HTERT RPE-1 (cell line): Measurements from ENCODE around the gene PRKG1.
"Not testable (repeated sequence)": the region's sequence is repeated elsewhere in the genome, so short reads cannot be mapped to it uniquely, and the experiment has no call there.

Source experiments
- in situ Hi-C: fragments of 300-500 bp; cut with MboI; formaldehyde crosslinking; loops from 4 replicates; pipeline ENCODE4 v1.14.3; 2020; ENCODE audit warnings: low sequenced_read_pairs

Gene PRKG1

GRCh38 chr10:51260376-51260775, 186.1 kb downstream of the PRKG1 start:
- in situ Hi-C loops = no loop called here

- in situ Hi-C loops = no loop called here
Observed at GRCh38 chr10:51266496-51266895, 192.2 kb downstream of the PRKG1 start.

GRCh38 chr10:51267980-51268570, 193.8 kb downstream of the PRKG1 start:
- in situ Hi-C loops = not testable (repeated sequence)

- in situ Hi-C loops = no loop called here
Observed at GRCh38 chr10:51269821-51270220, 195.5 kb downstream of the PRKG1 start.

GRCh38 chr10:51270936-51271530, 196.7 kb downstream of the PRKG1 start:
- in situ Hi-C loops = no loop called here

- in situ Hi-C loops = not testable (repeated sequence)
Observed at GRCh38 chr10:51272099-51272498, 197.8 kb downstream of the PRKG1 start.

GRCh38 chr10:51272555-51272954, 198.3 kb downstream of the PRKG1 start:
- in situ Hi-C loops = no loop called here

GRCh38 chr10:51273574-51273973, 199.3 kb downstream of the PRKG1 start:
- in situ Hi-C loops = no loop called here

- in situ Hi-C loops = not testable (repeated sequence)
Observed at GRCh38 chr10:51276097-51276496, 201.8 kb downstream of the PRKG1 start.

GRCh38 chr10:51281387-51281786, 207.1 kb downstream of the PRKG1 start:
- in situ Hi-C loops = not testable (repeated sequence)

GRCh38 chr10:51285601-51286000, 211.3 kb downstream of the PRKG1 start:
- in situ Hi-C loops = no loop called here

GRCh38 chr10:51288511-51288910, 214.2 kb downstream of the PRKG1 start:
- in situ Hi-C loops = no loop called here

- in situ Hi-C loops = no loop called here
Observed at GRCh38 chr10:51289519-51289918, 215.2 kb downstream of the PRKG1 start.

- in situ Hi-C loops = no loop called here
Observed at GRCh38 chr10:51291961-51292360, 217.7 kb downstream of the PRKG1 start.

GRCh38 chr10:51297438-51297837, 223.2 kb downstream of the PRKG1 start:
- in situ Hi-C loops = no loop called here

- in situ Hi-C loops = no loop called here
Observed at GRCh38 chr10:51300617-51301304, 226.5 kb downstream of the PRKG1 start.

GRCh38 chr10:51301644-51302043, 227.4 kb downstream of the PRKG1 start:
- in situ Hi-C loops = no loop called here

GRCh38 chr10:51302316-51302715, 228.0 kb downstream of the PRKG1 start:
- in situ Hi-C loops = no loop called here

GRCh38 chr10:51308116-51308515, 233.8 kb downstream of the PRKG1 start:
- in situ Hi-C loops = no loop called here

GRCh38 chr10:51311228-51311627, 236.9 kb downstream of the PRKG1 start:
- in situ Hi-C loops = no loop called here

- in situ Hi-C loops = no loop called here
Observed at GRCh38 chr10:51312817-51313216, 238.5 kb downstream of the PRKG1 start.

GRCh38 chr10:51313251-51313650, 239.0 kb downstream of the PRKG1 start:
- in situ Hi-C loops = no loop called here
